A549 (cell line): Measurements from ENCODE around the gene GPS1.

Source experiments
- CHD4 ChIP-seq: fragments of 200-600 bp; sonication (generic); IDR thresholded peaks from 2 replicates; pipeline ENCODE4 v1.6.1; 2016; ENCODE audit warnings: antibody characterized with exemption, mild to moderate bottlenecking, borderline replicate concordance
- EHF ChIP-seq: fragments of 250-450 bp; sonication (Bioruptor Pico); IDR thresholded peaks from 2 replicates; pipeline ENCODE4 v1.5.0; 2020; ENCODE audit warnings: mild to moderate bottlenecking
- HOXA7 ChIP-seq: fragments of 250-450 bp; sonication (Bioruptor Pico); IDR thresholded peaks from 2 replicates; pipeline ENCODE4 v1.5.0; 2020; ENCODE audit warnings: mild to moderate bottlenecking, moderate library complexity
- NPAS2 ChIP-seq: fragments of 250-450 bp; sonication (Bioruptor Pico); IDR thresholded peaks from 2 replicates; pipeline ENCODE4 v1.8.0; 2022; ENCODE audit warnings: mild to moderate bottlenecking, moderate library complexity, borderline replicate concordance
- POLR2A ChIP-seq: IDR thresholded peaks from 2 replicates; pipeline ENCODE4 v1.6.1; 2012; ENCODE audit warnings: mild to moderate bottlenecking, low read length
- RAD21 ChIP-seq, 2 experiments: fragments of >200 bp in 1 of 2; sonication (Bioruptor Twin) in 1 of 2; formaldehyde crosslinking in 1 of 2; IDR thresholded peaks in 1 of 2; conservative IDR thresholded peaks in 1 of 2; 2 replicates in 1 of 2; 3 replicates in 1 of 2; pipeline ENCODE4 v1.6.1; 2012 to 2018; ENCODE audit warnings: inconsistent platforms in 1 of 2

DNA sequence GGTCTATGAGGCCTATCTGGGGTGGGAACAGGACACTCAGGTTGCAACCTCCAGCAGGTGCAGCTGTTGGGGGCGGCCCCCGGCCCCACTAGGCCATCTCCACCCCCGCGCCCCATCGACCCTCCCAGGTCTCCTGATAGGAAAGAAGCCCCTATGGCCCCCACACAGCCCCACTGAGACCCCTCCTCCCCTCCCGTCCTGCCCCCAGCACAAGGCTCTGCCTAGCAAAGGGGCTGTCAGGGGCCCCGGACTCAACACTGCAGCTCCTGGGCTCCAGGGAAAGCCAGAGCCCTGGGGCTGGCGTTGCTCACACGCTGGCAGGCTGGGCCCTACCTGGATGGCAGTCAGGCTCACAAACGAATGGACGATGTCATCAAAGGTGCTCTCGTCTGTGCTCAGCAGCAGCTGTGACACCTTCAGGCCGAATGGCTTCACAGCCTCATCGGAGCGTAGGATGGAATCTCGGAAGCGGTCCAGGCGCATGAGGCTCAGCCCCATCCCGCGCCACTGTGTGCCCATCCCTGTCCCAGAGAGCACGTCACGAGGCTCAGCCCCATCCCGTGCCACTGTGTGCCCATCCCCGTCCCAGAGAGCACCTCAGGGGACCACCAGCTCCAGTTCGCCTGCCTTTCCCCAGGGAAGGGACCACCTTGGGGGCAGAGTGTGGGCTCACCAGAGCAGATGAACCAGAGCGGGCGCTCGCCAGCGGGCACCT is 39.0 kb downstream of the GPS1 start:
- TF ChIP-seq NPAS2 (CRISPR knock-in tag) (no peak), HOXA7 (no peak), CHD4 (no peak), EHF (no peak), RAD21 (conservative IDR thresholded peaks at IDR 0.05 in 1 of 2, IDR thresholded peaks at IDR 0.05 in 1 of 2) (no peak), POLR2A (no peak)
